K562 treated with DMSO at 1 percent for 12 hours (cell line): ENCODE measurements around the gene RDH11. TPM values are rescaled to one million over a fixed set of nuclear protein-coding genes. Genes with fewer than 3 reads are reported as not detected.

Experiments used
- total RNA-seq: library from RNA; unstranded; fragments of 300-600 nt; gene quantifications from 2 replicates; pipeline ENCODE4 v1.2.3, GENCODE V29; 2022; ENCODE audit not compliant: insufficient read depth

Gene RDH11, protein sequence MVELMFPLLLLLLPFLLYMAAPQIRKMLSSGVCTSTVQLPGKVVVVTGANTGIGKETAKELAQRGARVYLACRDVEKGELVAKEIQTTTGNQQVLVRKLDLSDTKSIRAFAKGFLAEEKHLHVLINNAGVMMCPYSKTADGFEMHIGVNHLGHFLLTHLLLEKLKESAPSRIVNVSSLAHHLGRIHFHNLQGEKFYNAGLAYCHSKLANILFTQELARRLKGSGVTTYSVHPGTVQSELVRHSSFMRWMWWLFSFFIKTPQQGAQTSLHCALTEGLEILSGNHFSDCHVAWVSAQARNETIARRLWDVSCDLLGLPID
- total RNA-seq: 27.1 and 43.2 TPM in 2 replicates

GRCh38 chr14:67695394-67695949, at the start of gene RDH11:
Gene RDH11, minus strand, starts transcription at chr14:67695764. Its CDS starts 61 bp downstream, at chr14:67695703.

DNA sequence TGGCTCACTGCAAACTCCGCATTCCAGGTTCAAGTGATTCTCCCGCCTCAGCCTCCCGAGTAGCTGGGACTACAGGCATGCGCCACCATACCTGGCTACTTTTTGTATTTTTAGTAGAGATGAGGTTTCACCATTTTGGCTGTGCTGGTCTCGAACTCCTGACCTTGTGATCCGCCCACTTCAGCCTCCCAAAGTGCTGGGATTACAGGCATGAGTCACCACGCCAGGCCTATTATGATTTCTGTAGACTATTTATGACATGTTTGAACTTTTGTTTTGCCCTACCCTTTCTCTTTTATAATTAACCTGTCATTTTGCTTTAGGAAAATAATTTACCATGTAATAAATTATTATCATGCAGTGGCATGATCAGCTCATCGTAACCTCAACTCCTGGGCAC, 5.9 kb upstream of the RDH11 start, which contains the start of gene RDH12:
TSS of gene RDH12 (plus strand) at position 395 of the 400 bp plus-strand sequence. CDS start 20,757 bp downstream, outside the sequence.

GRCh38 chr14:67674480-67675218, 20.9 kb downstream of the RDH11 start, which contains the start of gene VTI1B:
Gene VTI1B, minus strand, starts transcription at chr14:67674632. Its CDS starts 143 bp downstream, at chr14:67674489.

Other genes starting within 250 kb of the RDH11 start
- gene TMEM229B, start 207.0 kb downstream of the RDH11 start, total RNA-seq: 0.58 TPM in 1 of 2 replicates, not detected in the other
- 2.6 and 4.3 TPM in 2 replicates for gene PLEKHH1, start 162.5 kb downstream of the RDH11 start, total RNA-seq
- gene PIGH, start 95.5 kb downstream of the RDH11 start, total RNA-seq: 31.2 and 51.5 TPM in 2 replicates
- 21.5 and 35.5 TPM in 2 replicates for gene ARG2, start 75.8 kb downstream of the RDH11 start, total RNA-seq
- 42.4 and 53.2 TPM in 2 replicates for gene VTI1B, start 21.1 kb downstream of the RDH11 start, total RNA-seq
- not detected in 2 replicates for gene RDH12, start 6.1 kb upstream of the RDH11 start, total RNA-seq
- 1.6 and 8.3 TPM in 2 replicates for gene ZFYVE26, start 120.8 kb upstream of the RDH11 start, total RNA-seq
- gene RAD51B, start 124.0 kb upstream of the RDH11 start, total RNA-seq: 3.0 and 4.9 TPM in 2 replicates